HEK293 (cell line): ENCODE measurements around the gene SH3RF1.

Experiments used
- CTCF ChIA-PET: fragments of 350-600 bp; formaldehyde crosslinking; extraction: SDS; loops from one replicate; lab custom pipeline; 2021; ENCODE audit warnings: antibody characterized with exemption; lab: Yijun Ruan, JAX
- POLR2A ChIA-PET: fragments of 300-600 bp; formaldehyde crosslinking; extraction: SDS; loops from one replicate; lab custom pipeline; 2020; ENCODE audit warnings: antibody characterized with exemption, inconsistent platforms; lab: Yijun Ruan, JAX
- H3K27ac ChIP-seq: fragments of 200-500 bp; sonication (Bioruptor generic); 2 replicates; pipeline ENCODE4 v1.5.1; 2014; ENCODE audit warnings: low read depth, low read length, control low read depth, inconsistent platforms; ENCODE audit errors: extremely low read depth
- H3K36me3 ChIP-seq, 2 experiments: fragments of 200-500 bp in 1 of 2; sonication (Bioruptor generic) in 1 of 2; 1 replicate in 1 of 2; 2 replicates in 1 of 2; pipeline ENCODE4 v1.5.1; 2014 to 2017; ENCODE audit warnings: inconsistent platforms in 2 of 2, low read length in 2 of 2; ENCODE audit not compliant: control insufficient read depth in 2 of 2, insufficient read depth in 1 of 2
- H3K4me1 ChIP-seq: fragments of 200-500 bp; sonication (Bioruptor generic); 2 replicates; pipeline ENCODE4 v1.5.1; 2014; ENCODE audit warnings: mild to moderate bottlenecking, low read length, inconsistent platforms; ENCODE audit not compliant: control insufficient read depth, insufficient read depth
- H3K4me3 ChIP-seq: 2 replicates; pipeline ENCODE4 v1.5.1; 2011; ENCODE audit warnings: low read depth, mild to moderate bottlenecking, control low read depth, low read length, moderate library complexity
- H3K9me3 ChIP-seq: fragments of 200-500 bp; sonication (Bioruptor generic); 2 replicates; pipeline ENCODE4 v1.5.1; 2014; ENCODE audit warnings: low read depth, low read length, inconsistent platforms; ENCODE audit not compliant: control insufficient read depth, insufficient read depth
- KLF10 ChIP-seq: fragments of 450-650 bp; IDR thresholded peaks from 2 replicates; pipeline ENCODE4 v1.5.1; 2018; ENCODE audit warnings: missing biosample characterization, mild to moderate bottlenecking, missing genetic modification characterization
- MYNN ChIP-seq: fragments of 450-650 bp; formaldehyde crosslinking; IDR thresholded peaks from 2 replicates; pipeline ENCODE4 v1.5.1; 2016; ENCODE audit warnings: missing biosample characterization, missing genetic modification characterization, borderline replicate concordance
- RBAK ChIP-seq: fragments of 450-650 bp; formaldehyde crosslinking; IDR thresholded peaks from 2 replicates; pipeline ENCODE4 v1.5.1; 2016; ENCODE audit warnings: missing biosample characterization, missing genetic modification characterization
- REST ChIP-seq: fragments of 450-650 bp; formaldehyde crosslinking; IDR thresholded peaks from 2 replicates; pipeline ENCODE4 v1.5.1; 2016; ENCODE audit warnings: missing biosample characterization, missing genetic modification characterization
- SP2 ChIP-seq: fragments of 450-650 bp; formaldehyde crosslinking; IDR thresholded peaks from 2 replicates; pipeline ENCODE4 v1.5.1; 2016; ENCODE audit warnings: missing biosample characterization, missing genetic modification characterization
- WT1 ChIP-seq: fragments of 450-650 bp; formaldehyde crosslinking; IDR thresholded peaks from 2 replicates; pipeline ENCODE4 v1.5.1; 2016; ENCODE audit warnings: missing biosample characterization, missing genetic modification characterization
- ZBTB17 ChIP-seq: fragments of 450-650 bp; formaldehyde crosslinking; IDR thresholded peaks from 2 replicates; pipeline ENCODE4 v1.5.1; 2016; ENCODE audit warnings: missing biosample characterization, missing genetic modification characterization
- ZBTB44 ChIP-seq: fragments of 450-650 bp; IDR thresholded peaks from 2 replicates; pipeline ENCODE4 v1.5.1; 2018; ENCODE audit warnings: missing biosample characterization, mild to moderate bottlenecking, missing genetic modification characterization
- ZEB2 ChIP-seq: fragments of 450-650 bp; formaldehyde crosslinking; IDR thresholded peaks from 2 replicates; pipeline ENCODE4 v1.5.1; 2016; ENCODE audit warnings: missing biosample characterization, missing genetic modification characterization
- ZFHX2 ChIP-seq: fragments of 450-650 bp; formaldehyde crosslinking; conservative IDR thresholded peaks from 2 replicates; pipeline ENCODE4 v1.5.1; 2016; ENCODE audit warnings: missing biosample characterization, missing genetic modification characterization
- ZFP3 ChIP-seq: fragments of 450-650 bp; formaldehyde crosslinking; IDR thresholded peaks from 2 replicates; pipeline ENCODE4 v1.5.1; 2016; ENCODE audit warnings: low read depth, missing biosample characterization, missing genetic modification characterization
- ZNF10 ChIP-seq: fragments of 450-650 bp; formaldehyde crosslinking; IDR thresholded peaks from 2 replicates; pipeline ENCODE4 v1.5.1; 2017; ENCODE audit warnings: missing biosample characterization, missing genetic modification characterization
- ZNF132 ChIP-seq: fragments of 450-650 bp; formaldehyde crosslinking; IDR thresholded peaks from 2 replicates; pipeline ENCODE4 v1.5.1; 2017; ENCODE audit warnings: missing biosample characterization, missing genetic modification characterization, borderline replicate concordance
- ZNF155 ChIP-seq: fragments of 450-650 bp; formaldehyde crosslinking; IDR thresholded peaks from 2 replicates; pipeline ENCODE4 v1.5.1; 2016; ENCODE audit warnings: missing biosample characterization, missing genetic modification characterization
- ZNF223 ChIP-seq: fragments of 450-650 bp; formaldehyde crosslinking; IDR thresholded peaks from 2 replicates; pipeline ENCODE4 v1.5.1; 2016; ENCODE audit warnings: missing biosample characterization, missing genetic modification characterization
- ZNF248 ChIP-seq: fragments of 450-650 bp; formaldehyde crosslinking; IDR thresholded peaks from 2 replicates; pipeline ENCODE4 v1.5.1; 2017; ENCODE audit warnings: missing biosample characterization, missing genetic modification characterization
- ZNF292 ChIP-seq: fragments of 450-650 bp; formaldehyde crosslinking; IDR thresholded peaks from 2 replicates; pipeline ENCODE4 v1.5.1; 2016; ENCODE audit warnings: low read depth, missing biosample characterization, missing genetic modification characterization, borderline replicate concordance
- ZNF341 ChIP-seq: fragments of 450-650 bp; formaldehyde crosslinking; IDR thresholded peaks from 2 replicates; pipeline ENCODE4; 2016; ENCODE audit warnings: low read depth, missing biosample characterization, missing genetic modification characterization
- ZNF561 ChIP-seq: fragments of 450-650 bp; IDR thresholded peaks from 2 replicates; pipeline ENCODE4 v1.5.1; 2018; ENCODE audit warnings: missing biosample characterization, missing genetic modification characterization, borderline replicate concordance
- ZNF837 ChIP-seq: fragments of 450-650 bp; formaldehyde crosslinking; IDR thresholded peaks from 2 replicates; pipeline ENCODE4 v1.5.1; 2016; ENCODE audit warnings: missing biosample characterization, missing genetic modification characterization
- ZSCAN23 ChIP-seq: fragments of 450-650 bp; formaldehyde crosslinking; IDR thresholded peaks from 2 replicates; pipeline ENCODE4 v1.5.1; 2016; ENCODE audit warnings: missing biosample characterization, missing genetic modification characterization
- TF ChIP-seq, protein P1 (sequence below): fragments of 450-650 bp; formaldehyde crosslinking; IDR thresholded peaks from 2 replicates; pipeline ENCODE4 v1.5.1; 2016; ENCODE audit warnings: missing biosample characterization, missing genetic modification characterization, low read depth
- TF ChIP-seq, protein P2 (sequence below): fragments of 450-650 bp; formaldehyde crosslinking; IDR thresholded peaks from 2 replicates; pipeline ENCODE4 v1.5.1; 2017; ENCODE audit warnings: missing biosample characterization, mild to moderate bottlenecking, missing genetic modification characterization, moderate library complexity

The SH3RF1 gene

DNA sequence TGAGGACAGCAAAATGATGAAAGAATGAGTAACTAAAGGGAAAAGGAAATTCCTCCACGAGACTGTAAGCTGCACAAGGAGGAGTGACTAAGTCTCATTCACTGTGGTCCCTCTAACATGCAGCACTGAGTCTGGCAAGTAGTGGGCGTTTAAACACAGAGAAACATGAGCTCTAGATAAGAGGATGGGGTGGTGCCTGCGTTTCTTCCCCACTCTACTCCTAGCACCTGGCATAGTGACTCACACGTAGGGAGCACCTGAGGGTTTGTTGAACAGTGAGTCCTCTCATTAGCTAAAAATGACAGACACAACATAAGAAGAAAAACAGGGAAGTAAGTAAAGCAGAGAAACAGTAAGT lies 154.9 kb downstream of the SH3RF1 start (continued):
- TF ChIP-seq, protein P1, sequence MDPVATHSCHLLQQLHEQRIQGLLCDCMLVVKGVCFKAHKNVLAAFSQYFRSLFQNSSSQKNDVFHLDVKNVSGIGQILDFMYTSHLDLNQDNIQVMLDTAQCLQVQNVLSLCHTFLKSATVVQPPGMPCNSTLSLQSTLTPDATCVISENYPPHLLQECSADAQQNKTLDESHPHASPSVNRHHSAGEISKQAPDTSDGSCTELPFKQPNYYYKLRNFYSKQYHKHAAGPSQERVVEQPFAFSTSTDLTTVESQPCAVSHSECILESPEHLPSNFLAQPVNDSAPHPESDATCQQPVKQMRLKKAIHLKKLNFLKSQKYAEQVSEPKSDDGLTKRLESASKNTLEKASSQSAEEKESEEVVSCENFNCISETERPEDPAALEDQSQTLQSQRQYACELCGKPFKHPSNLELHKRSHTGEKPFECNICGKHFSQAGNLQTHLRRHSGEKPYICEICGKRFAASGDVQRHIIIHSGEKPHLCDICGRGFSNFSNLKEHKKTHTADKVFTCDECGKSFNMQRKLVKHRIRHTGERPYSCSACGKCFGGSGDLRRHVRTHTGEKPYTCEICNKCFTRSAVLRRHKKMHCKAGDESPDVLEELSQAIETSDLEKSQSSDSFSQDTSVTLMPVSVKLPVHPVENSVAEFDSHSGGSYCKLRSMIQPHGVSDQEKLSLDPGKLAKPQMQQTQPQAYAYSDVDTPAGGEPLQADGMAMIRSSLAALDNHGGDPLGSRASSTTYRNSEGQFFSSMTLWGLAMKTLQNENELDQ, result no peak
- TF ChIP-seq ZNF561, result no peak
- no peak for TF ChIP-seq ZNF292
- TF ChIP-seq MYNN, result no peak
- TF ChIP-seq, all 188 proteins: peak for 3

- POLR2A ChIA-PET, result no interaction called here
- TF ChIP-seq ZBTB44 (tag by site-specific recombination) (no peak), SP2 (no peak), ZNF837 (tag by site-specific recombination) (no peak), ZFHX2 (tag by site-specific recombination) (no peak), ZNF223 (no peak), ZFP3 (no peak), ZNF341 (tag by site-specific recombination) (no peak), ZNF155 (no peak), ZSCAN23 (tag by site-specific recombination) (no peak)
- TF ChIP-seq, protein P2, sequence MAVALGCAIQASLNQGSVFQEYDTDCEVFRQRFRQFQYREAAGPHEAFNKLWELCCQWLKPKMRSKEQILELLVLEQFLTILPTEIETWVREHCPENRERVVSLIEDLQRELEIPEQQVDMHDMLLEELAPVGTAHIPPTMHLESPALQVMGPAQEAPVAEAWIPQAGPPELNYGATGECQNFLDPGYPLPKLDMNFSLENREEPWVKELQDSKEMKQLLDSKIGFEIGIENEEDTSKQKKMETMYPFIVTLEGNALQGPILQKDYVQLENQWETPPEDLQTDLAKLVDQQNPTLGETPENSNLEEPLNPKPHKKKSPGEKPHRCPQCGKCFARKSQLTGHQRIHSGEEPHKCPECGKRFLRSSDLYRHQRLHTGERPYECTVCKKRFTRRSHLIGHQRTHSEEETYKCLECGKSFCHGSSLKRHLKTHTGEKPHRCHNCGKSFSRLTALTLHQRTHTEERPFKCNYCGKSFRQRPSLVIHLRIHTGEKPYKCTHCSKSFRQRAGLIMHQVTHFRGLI (tag by site-specific recombination), result no peak
- TF ChIP-seq, all 188 proteins: peak for 0
- Histone ChIP-seq H3K27ac (no peak overlapping the region), H3K4me3 (no peak overlapping the region), H3K9me3 (no peaks in the 10 kb centered on the region), H3K36me3 (peaks cover 6 to 48% of the 10 kb centered on the region in 2 experiments), H3K4me1 (no peaks in the 10 kb centered on the region)
- CTCF ChIA-PET, result interaction anchor here (1.0 to 1.1 kb wide), 2 partner anchors 91 to 105 kb away, joined by 3 read pairs; partner anchors contain the start of gene CBR4
Measured at GRCh38 chr4:169115144-169115896, 155.4 kb downstream of the SH3RF1 start.

GRCh38 chr4:169114341-169114974 lies 156.3 kb downstream of the SH3RF1 start:
- H3K27ac ChIP-seq, result no peak overlapping the region
- H3K4me3 ChIP-seq, result no peak overlapping the region
- CTCF ChIA-PET, result no interaction called here
- H3K9me3 ChIP-seq, result no peaks in the 10 kb centered on the region
- peaks cover 6 to 46% of the 10 kb centered on the region in 2 experiments for H3K36me3 ChIP-seq
- no peaks in the 10 kb centered on the region for H3K4me1 ChIP-seq
- POLR2A ChIA-PET, result no interaction called here
- TF ChIP-seq ZNF292 (no peak), REST (tag by site-specific recombination) (no peak), WT1 (no peak), ZEB2 (tag by site-specific recombination) (no peak), RBAK (tag by site-specific recombination) (no peak), ZNF248 (tag by site-specific recombination) (no peak), ZBTB17 (tag by site-specific recombination) (no peak), ZNF10 (tag by site-specific recombination) (no peak), ZBTB44 (tag by site-specific recombination) (no peak), ZNF132 (tag by site-specific recombination) (no peak), KLF10 (tag by site-specific recombination) (no peak)
